CD14-positive monocyte (primary cell): ENCODE data around the gene CD151. TPM values are rescaled to one million over a fixed set of nuclear protein-coding genes. Genes with fewer than 3 reads are reported as not detected.

Source experiments
- DNase-seq, 3 donors: peaks; one replicate each; pipeline ENCODE4 v3.0.0-alpha.2; 2011 to 2022
- H2AFZ ChIP-seq: 2 replicates; pipeline ENCODE4 v1.6.0; 2012; ENCODE audit warnings: mild to moderate bottlenecking, low read depth, low read length, inconsistent platforms; ENCODE audit not compliant: insufficient read depth, poor library complexity, severe bottlenecking
- H3K27ac ChIP-seq, 2 donors: 1 replicate in 1 of 2; 2 replicates in 1 of 2; pipeline ENCODE4 v1.5.1; 2012 to 2013; ENCODE audit warnings: low read length in 2 of 2, control low read depth in 1 of 2, inconsistent platforms in 1 of 2, low read depth in 1 of 2, mild to moderate bottlenecking in 1 of 2
- H3K27me3 ChIP-seq, 2 donors: one replicate each; pipeline versions ENCODE4 v1.6.0 to v1.6.1; 2011 to 2013; ENCODE audit warnings: low read length in 2 of 2; ENCODE audit not compliant: control insufficient read depth in 2 of 2, insufficient read depth in 2 of 2
- H3K36me3 ChIP-seq, 2 donors: replicated peaks in 1 of 2; 1 replicate in 1 of 2; 2 replicates in 1 of 2; pipeline versions ENCODE4 v1.5.1 to v1.6.1; 2012 to 2013; ENCODE audit warnings: low read length in 2 of 2, control low read depth in 1 of 2, inconsistent platforms in 1 of 2, mild to moderate bottlenecking in 1 of 2; ENCODE audit not compliant: insufficient read depth in 2 of 2, control insufficient read depth in 1 of 2
- H3K4me1 ChIP-seq, 2 donors: 1 replicate in 1 of 2; 2 replicates in 1 of 2; pipeline versions ENCODE4 v1.5.1 to v1.6.1; 2012 to 2013; ENCODE audit warnings: low read length in 2 of 2, control low read depth in 1 of 2, inconsistent platforms in 1 of 2, mild to moderate bottlenecking in 1 of 2, moderate library complexity in 1 of 2; ENCODE audit not compliant: insufficient read depth in 2 of 2, control insufficient read depth in 1 of 2
- H3K4me2 ChIP-seq: replicated peaks from 2 replicates; pipeline ENCODE3; 2012; ENCODE audit warnings: low read length, moderate library complexity, mild to moderate bottlenecking; ENCODE audit not compliant: poor library complexity, severe bottlenecking; ENCODE audit errors: extremely low read depth
- H3K4me3 ChIP-seq, 3 experiments: fragments of 200-600 bp in 1 of 3; sonication (generic) in 1 of 3; replicated peaks in 1 of 3; 1 replicate in 2 of 3; 2 replicates in 1 of 3; pipeline ENCODE4 v1.5.1; 2011 to 2013; ENCODE audit warnings: low read length in 3 of 3, mild to moderate bottlenecking in 3 of 3, control low read depth in 2 of 3, low read depth in 2 of 3, inconsistent platforms in 1 of 3, moderate library complexity in 1 of 3
- H3K79me2 ChIP-seq: 2 replicates; pipeline ENCODE4 v1.6.0; 2012; ENCODE audit warnings: mild to moderate bottlenecking, control low read depth, inconsistent platforms, low read length, moderate library complexity; ENCODE audit not compliant: insufficient read depth
- H3K9ac ChIP-seq: 2 replicates; pipeline ENCODE4 v1.6.0; 2017; ENCODE audit warnings: low read length, mild to moderate bottlenecking; ENCODE audit not compliant: insufficient read depth, poor library complexity, severe bottlenecking
- H3K9me3 ChIP-seq, 2 donors: replicated peaks in 1 of 2; 1 replicate in 1 of 2; 2 replicates in 1 of 2; pipeline versions ENCODE4 v1.5.1 to v1.6.1; 2012 to 2013; ENCODE audit warnings: low read length in 2 of 2, control low read depth in 1 of 2; ENCODE audit not compliant: control insufficient read depth in 1 of 2, insufficient read depth in 1 of 2
- H4K20me1 ChIP-seq: 2 replicates; pipeline ENCODE4 v1.6.0; 2012; ENCODE audit warnings: mild to moderate bottlenecking, low read length, control low read depth, moderate library complexity; ENCODE audit not compliant: insufficient read depth
- H3K27ac Mint-ChIP-seq, 7 donors: one replicate each; pipeline ENCODE4 v1.8.0; 2020; ENCODE audit warnings: mild to moderate bottlenecking in 7 of 7, mixed read lengths in 7 of 7, moderate library complexity in 6 of 7, inconsistent platforms in 2 of 7
- H3K27me3 Mint-ChIP-seq, 3 donors: one replicate each; pipeline ENCODE4 v1.8.0; 2021 to 2022; ENCODE audit warnings: low read depth in 3 of 3, mild to moderate bottlenecking in 3 of 3, mixed read lengths in 3 of 3, moderate library complexity in 3 of 3, inconsistent platforms in 1 of 3
- H3K36me3 Mint-ChIP-seq, 2 donors: one replicate each; pipeline ENCODE4 v1.8.0; 2020; ENCODE audit warnings: mixed read lengths in 2 of 2, inconsistent platforms in 1 of 2, mild to moderate bottlenecking in 1 of 2
- H3K4me1 Mint-ChIP-seq: one replicate; pipeline ENCODE4 v1.8.0; 2020; ENCODE audit warnings: mild to moderate bottlenecking, mixed read lengths
- H3K4me3 Mint-ChIP-seq, 2 donors: one replicate each; pipeline ENCODE4 v1.8.0; 2020; ENCODE audit warnings: mild to moderate bottlenecking in 2 of 2, mixed read lengths in 2 of 2, moderate library complexity in 1 of 2
- H3K9me3 Mint-ChIP-seq, 7 donors: one replicate each; pipeline ENCODE4 v1.8.0; 2020 to 2022; ENCODE audit warnings: mixed read lengths in 7 of 7, mild to moderate bottlenecking in 6 of 7, moderate library complexity in 6 of 7, inconsistent platforms in 2 of 7
- WGBS: methylation state at CpG from one replicate; pipeline ENCODE4 v1.1.5; 2013; ENCODE audit warnings: missing lambda C conversion rate; ENCODE audit not compliant: insufficient coverage; 5-methylcytosine and 5-hydroxymethylcytosine counted together
- intact Hi-C, 2 donors: fragments of 100-400 bp; cut with micrococcal nuclease; formaldehyde crosslinking; loops; one replicate each; pipeline versions ENCODE4 v1.15.0 to v1.15.1; 2023
- polyA plus RNA-seq, 3 donors: library from polyadenylated mRNA; depleted of rRNA in 1 of 3; unstranded in 2 of 3; stranded (reverse) in 1 of 3; fragments of 300-500 nt in 2 of 3; fragments of >200 nt in 1 of 3; fragmentation: Illumina TruSeq in 2 of 3; gene quantifications; 1 replicate in 2 of 3; 2 replicates in 1 of 3; pipeline ENCODE4 v1.2.3, GENCODE V29; 2012 to 2021
- TF ChIP-seq, protein P1 (sequence below): fragments of 200-600 bp; IDR thresholded peaks from one replicate; pipeline ENCODE4 v1.8.0; 2022; ENCODE audit warnings: antibody characterized with exemption, mild to moderate bottlenecking

The CD151 gene
- polyA plus RNA-seq, 3 donors: 18.1 to 200 (median 57.4) TPM

DNA sequence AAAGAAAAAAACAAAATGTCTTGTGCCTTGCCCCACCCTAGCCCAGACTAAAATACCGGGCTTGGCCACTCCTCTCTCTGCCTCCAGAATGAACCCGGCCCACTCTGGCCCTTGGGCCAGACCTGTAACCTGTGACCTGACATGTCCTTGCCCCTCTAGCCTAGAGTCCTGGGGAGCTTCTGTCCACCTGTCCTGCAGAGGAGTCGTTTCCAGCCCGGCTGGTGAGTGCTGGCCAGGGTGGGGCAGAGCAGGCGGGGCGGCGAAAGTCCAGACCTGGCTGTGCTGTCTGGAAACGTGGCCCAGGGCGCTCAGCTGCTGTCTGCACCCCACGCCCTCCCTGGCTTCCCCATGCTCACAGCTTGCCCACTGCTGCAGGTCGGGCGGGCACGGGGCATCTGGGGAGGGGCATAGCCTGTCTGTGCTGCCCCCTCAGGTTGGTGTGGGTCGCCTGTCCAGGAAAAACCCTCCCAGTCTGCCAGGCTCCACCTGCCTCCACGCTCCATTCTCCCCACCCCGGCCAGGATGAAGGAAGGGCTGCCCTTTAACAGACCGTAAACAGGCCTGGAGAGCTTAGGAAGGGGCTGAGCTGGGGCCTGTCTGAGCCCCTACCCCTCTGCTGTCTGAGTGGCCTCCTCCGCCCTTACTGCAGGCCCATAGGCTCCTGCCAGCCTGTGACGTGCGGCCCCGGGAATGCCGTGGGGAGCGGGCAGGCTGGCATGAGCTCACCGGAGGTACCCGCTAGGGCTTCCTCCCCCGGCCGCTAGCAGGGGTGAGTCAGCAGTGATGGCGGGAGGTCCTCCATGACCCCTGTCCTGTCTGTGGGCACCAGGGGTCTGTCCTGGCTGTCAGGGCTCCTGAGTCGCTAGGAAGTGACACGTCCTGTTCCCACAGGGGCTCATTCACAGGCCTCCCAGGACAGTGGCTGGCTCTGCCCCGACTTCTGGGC lies 1.9 kb downstream of the CD151 start:
- DNase-seq: peak; percentile 74 to 88 (median 75)
- Histone ChIP-seq H3K27ac (peak overlapping the region in 1 of 2 donors; percentile 71), H3K4me1 (peaks cover 50 to 53% of the 10 kb centered on the region in 2 donors), H3K9ac (peak overlapping the region; percentile 49), H3K4me3 (peak overlapping the region; percentile 1 to 85 (median 18)), H2AFZ (no peak overlapping the region), H3K9me3 (no peaks in the 10 kb centered on the region), H3K27me3 (peaks cover 10 to 38% of the 10 kb centered on the region in 2 donors), H3K79me2 (peaks cover 23% of the 10 kb centered on the region), H3K36me3 (peaks cover 33 to 36% of the 10 kb centered on the region in 2 donors), H3K4me2 (peak overlapping the region; percentile 91), H4K20me1 (peaks cover 86% of the 10 kb centered on the region)
- Mint-ChIP-seq H3K4me3 (peak overlapping the region; percentile 84 to 87), H3K9me3 (peaks cover 0 to 14% (median 1%) of the 10 kb centered on the region in 7 donors), H3K27me3 (peaks cover 20 to 53% (median 26%) of the 10 kb centered on the region in 3 donors), H3K36me3 (peaks cover 34% of the 10 kb centered on the region in 2 donors), H3K4me1 (peaks cover 46% of the 10 kb centered on the region), H3K27ac (peak overlapping the region in 6 of 7 donors; percentile 75 to 95 (median 88))
- WGBS: 18% methylated on average over 25 of the region's 31 CpGs
- TF ChIP-seq, protein P1, sequence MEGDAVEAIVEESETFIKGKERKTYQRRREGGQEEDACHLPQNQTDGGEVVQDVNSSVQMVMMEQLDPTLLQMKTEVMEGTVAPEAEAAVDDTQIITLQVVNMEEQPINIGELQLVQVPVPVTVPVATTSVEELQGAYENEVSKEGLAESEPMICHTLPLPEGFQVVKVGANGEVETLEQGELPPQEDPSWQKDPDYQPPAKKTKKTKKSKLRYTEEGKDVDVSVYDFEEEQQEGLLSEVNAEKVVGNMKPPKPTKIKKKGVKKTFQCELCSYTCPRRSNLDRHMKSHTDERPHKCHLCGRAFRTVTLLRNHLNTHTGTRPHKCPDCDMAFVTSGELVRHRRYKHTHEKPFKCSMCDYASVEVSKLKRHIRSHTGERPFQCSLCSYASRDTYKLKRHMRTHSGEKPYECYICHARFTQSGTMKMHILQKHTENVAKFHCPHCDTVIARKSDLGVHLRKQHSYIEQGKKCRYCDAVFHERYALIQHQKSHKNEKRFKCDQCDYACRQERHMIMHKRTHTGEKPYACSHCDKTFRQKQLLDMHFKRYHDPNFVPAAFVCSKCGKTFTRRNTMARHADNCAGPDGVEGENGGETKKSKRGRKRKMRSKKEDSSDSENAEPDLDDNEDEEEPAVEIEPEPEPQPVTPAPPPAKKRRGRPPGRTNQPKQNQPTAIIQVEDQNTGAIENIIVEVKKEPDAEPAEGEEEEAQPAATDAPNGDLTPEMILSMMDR: no peak
- intact Hi-C loops: loop anchor here in 1 of 2 donors (2.0 kb wide), 1 partner anchor 14 kb away; no protein-coding TSS in a partner anchor

DNA sequence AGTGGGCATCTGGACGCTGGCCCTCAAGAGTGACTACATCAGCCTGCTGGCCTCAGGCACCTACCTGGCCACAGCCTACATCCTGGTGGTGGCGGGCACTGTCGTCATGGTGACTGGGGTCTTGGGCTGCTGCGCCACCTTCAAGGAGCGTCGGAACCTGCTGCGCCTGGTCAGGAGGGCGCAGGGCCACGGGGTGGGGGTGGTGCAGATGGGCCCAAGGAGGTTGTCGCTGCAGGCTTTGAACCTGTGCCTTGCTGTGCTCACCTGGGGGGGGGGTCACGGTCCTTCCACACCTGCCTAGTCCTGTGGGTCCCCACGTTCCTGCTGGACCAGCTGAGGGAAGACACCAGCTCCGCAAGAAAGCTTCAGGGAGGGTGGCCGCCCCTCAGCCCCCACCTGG lies 3.5 kb downstream of the CD151 start:
- DNase-seq: no peak
- Histone ChIP-seq H3K4me1 (peaks cover 41 to 52% of the 10 kb centered on the region in 2 donors), H4K20me1 (peaks cover 91% of the 10 kb centered on the region), H3K36me3 (peaks cover 41 to 46% of the 10 kb centered on the region in 2 donors), H3K9me3 (no peaks in the 10 kb centered on the region), H3K4me2 (no peak overlapping the region), H3K79me2 (peaks cover 40% of the 10 kb centered on the region), H2AFZ (no peak overlapping the region), H3K27ac (no peak overlapping the region), H3K9ac (no peak overlapping the region), H3K4me3 (no peak overlapping the region), H3K27me3 (peaks cover 3 to 22% of the 10 kb centered on the region in 2 donors)
- TF ChIP-seq, protein P1: no peak
- H3K27ac Mint-ChIP-seq: no peak overlapping the region
- no peak overlapping the region for H3K4me3 Mint-ChIP-seq
- peaks cover 0 to 11% (median 0%) of the 10 kb centered on the region in 7 donors for H3K9me3 Mint-ChIP-seq
- peaks cover 6 to 37% (median 11%) of the 10 kb centered on the region in 3 donors for H3K27me3 Mint-ChIP-seq
- intact Hi-C loops: no loop called here
- H3K36me3 Mint-ChIP-seq: peaks cover 45 to 48% of the 10 kb centered on the region in 2 donors
- 99% methylated on average over 11 of the region's 14 CpGs for WGBS
- H3K4me1 Mint-ChIP-seq: peaks cover 46% of the 10 kb centered on the region
